Caco-2 (cell line): Measurements from ENCODE around the gene CNTN5. TPM values are rescaled to one million over a fixed set of nuclear protein-coding genes. Genes with fewer than 3 reads are reported as not detected.

ENCODE experiments used
- BruUV-seq: library from RNA; stranded (reverse); fragments of 400-500 nt; replicated peaks from 2 replicates; lab custom pipeline; 2021; lab: Mats Ljungman, UMichigan
- CTCF ChIA-PET: fragments of 300-600 bp; sonication (Branson Sonifier 250); formaldehyde crosslinking; loops from one replicate; lab custom pipeline; 2022; ENCODE audit warnings: antibody characterized with exemption; lab: Charles Lee
- POLR2A ChIA-PET: fragments of 300-600 bp; sonication (Branson Sonifier 250); formaldehyde crosslinking; loops from one replicate; lab custom pipeline; 2022; ENCODE audit warnings: antibody characterized with exemption; lab: Charles Lee
- DNase-seq, 2 experiments: peaks; one replicate each; pipeline versions ENCODE4 v3.0.0 to v3.0.0-alpha.2; 2020 to 2022
- H3K27me3 ChIP-seq: replicated peaks from 2 replicates; pipeline ENCODE4 v1.6.0; 2011; ENCODE audit warnings: low read length; ENCODE audit not compliant: control insufficient read depth, insufficient read depth
- H3K36me3 ChIP-seq: 2 replicates; pipeline ENCODE4 v1.5.1; 2011; ENCODE audit warnings: low read length; ENCODE audit not compliant: control insufficient read depth, insufficient read depth
- H3K4me1 ChIP-seq: fragments of 250-450 bp; sonication (Bioruptor Pico); 2 replicates; pipeline ENCODE4 v1.5.1; 2020; ENCODE audit warnings: mild to moderate bottlenecking
- H3K4me3 ChIP-seq: 2 replicates; pipeline ENCODE4 v1.5.1; 2011; ENCODE audit warnings: low read depth, mild to moderate bottlenecking, control low read depth, low read length
- H3K9me3 ChIP-seq: fragments of 250-450 bp; sonication (Bioruptor Pico); 2 replicates; pipeline ENCODE4 v1.5.1; 2020; ENCODE audit warnings: mild to moderate bottlenecking, moderate library complexity
- H3K27ac Mint-ChIP-seq: one replicate; pipeline ENCODE4 v1.8.0; 2022; ENCODE audit warnings: mixed read lengths; ENCODE audit not compliant: unreplicated experiment
- H3K27me3 Mint-ChIP-seq: one replicate; pipeline ENCODE4 v1.8.0; 2022; ENCODE audit warnings: mixed read lengths; ENCODE audit not compliant: insufficient read depth, unreplicated experiment
- H3K36me3 Mint-ChIP-seq: one replicate; pipeline ENCODE4 v1.8.0; 2022; ENCODE audit warnings: mild to moderate bottlenecking, mixed read lengths; ENCODE audit not compliant: insufficient read depth, unreplicated experiment
- H3K4me1 Mint-ChIP-seq: one replicate; pipeline ENCODE4 v1.8.0; 2022; ENCODE audit warnings: low read depth, mixed read lengths; ENCODE audit not compliant: unreplicated experiment
- H3K4me3 Mint-ChIP-seq: one replicate; pipeline ENCODE4 v1.8.0; 2022; ENCODE audit warnings: mild to moderate bottlenecking, moderate library complexity, mixed read lengths; ENCODE audit not compliant: unreplicated experiment
- H3K9me3 Mint-ChIP-seq: one replicate; pipeline ENCODE4 v1.8.0; 2022; ENCODE audit warnings: mixed read lengths; ENCODE audit not compliant: unreplicated experiment
- CTCF ChIP-seq, 2 experiments: fragments of 200-600 bp in 1 of 2; IDR thresholded peaks; 1 replicate in 1 of 2; 2 replicates in 1 of 2; pipeline versions ENCODE4 v1.5.1 to v1.8.0; 2011 to 2022; ENCODE audit warnings: antibody characterized with exemption in 1 of 2, control low read depth in 1 of 2, inconsistent platforms in 1 of 2, low read depth in 1 of 2, low read length in 1 of 2, mild to moderate bottlenecking in 1 of 2, moderate library complexity in 1 of 2; ENCODE audit not compliant: insufficient read depth in 1 of 2, severe bottlenecking in 1 of 2, unreplicated experiment in 1 of 2
- intact Hi-C: fragments of 100-400 bp; cut with micrococcal nuclease; formaldehyde crosslinking; loops from one replicate; pipeline ENCODE4 v1.10.0; 2022; ENCODE audit not compliant: unreplicated experiment
- total RNA-seq: library from RNA; stranded (reverse); gene quantifications from 2 replicates; pipeline ENCODE4 v1.2.3, GENCODE V29; 2022

CNTN5 gene
- total RNA-seq, 1 experiment from 2014 or later, result 1.00 TPM

- Histone ChIP-seq H3K4me3 (no peak overlapping the region), H3K4me1 (no peaks in the 10 kb centered on the region), H3K36me3 (no peaks in the 10 kb centered on the region), H3K27me3 (no peaks in the 10 kb centered on the region), H3K9me3 (peaks cover 10% of the 10 kb centered on the region)
- DNase-seq, result no peak
- no peak for TF ChIP-seq CTCF (IDR thresholded peaks at IDR 0.05; ENCODE audit: insufficient read depth in 1 of 2, low read depth in 1 of 2, low read length in 1 of 2, severe bottlenecking in 1 of 2, unreplicated experiment in 1 of 2)
- no peak overlapping the region for H3K27ac Mint-ChIP-seq
- H3K4me3 Mint-ChIP-seq, result no peak overlapping the region
- H3K27me3 Mint-ChIP-seq, result peaks cover 2% of the 10 kb centered on the region
- H3K36me3 Mint-ChIP-seq, result no peaks in the 10 kb centered on the region
- intact Hi-C loops, result no loop called here
- POLR2A ChIA-PET, result interaction anchor here (0.6 kb wide), 1 partner anchor 11 kb away, joined by 4 read pairs; no protein-coding TSS in a partner anchor
- H3K9me3 Mint-ChIP-seq, result peaks cover 54% of the 10 kb centered on the region
- no TSS peak for BruUV-seq
- CTCF ChIA-PET, result no interaction called here
- H3K4me1 Mint-ChIP-seq, result no peaks in the 10 kb centered on the region
Measured at GRCh38 chr11:99901175-99901574, 880.4 kb downstream of the CNTN5 start.

GRCh38 chr11:99911116-99911515 lies 890.4 kb downstream of the CNTN5 start:
- Mint-ChIP-seq H3K27me3 (no peaks in the 10 kb centered on the region), H3K36me3 (no peaks in the 10 kb centered on the region), H3K4me3 (no peak overlapping the region), H3K27ac (no peak overlapping the region), H3K9me3 (peaks cover 11% of the 10 kb centered on the region), H3K4me1 (peaks cover 9% of the 10 kb centered on the region)
- no peak for DNase-seq
- H3K9me3 ChIP-seq, result no peaks in the 10 kb centered on the region
- no TSS peak for BruUV-seq
- ChIA-PET CTCF (interaction anchor here (0.5 kb wide), 1 partner anchor 95 kb away, joined by 4 read pairs; no protein-coding TSS in a partner anchor), POLR2A (interaction anchor here (0.5 kb wide), 1 partner anchor 9 kb away, joined by 3 read pairs; no protein-coding TSS in a partner anchor)
- intact Hi-C loops, result no loop called here
- peaks cover 8% of the 10 kb centered on the region for H3K4me1 ChIP-seq
- no peaks in the 10 kb centered on the region for H3K27me3 ChIP-seq
- no peak overlapping the region for H3K4me3 ChIP-seq
- TF ChIP-seq CTCF (IDR thresholded peaks at IDR 0.05; ENCODE audit: insufficient read depth in 1 of 2, low read depth in 1 of 2, low read length in 1 of 2, severe bottlenecking in 1 of 2, unreplicated experiment in 1 of 2), result peak in 1 of 2 experiments; percentile 16
- H3K36me3 ChIP-seq, result no peaks in the 10 kb centered on the region

- no TSS peak for BruUV-seq
- DNase-seq, result peak in 1 of 2 experiments; percentile 15
- Mint-ChIP-seq H3K9me3 (peaks cover 60% of the 10 kb centered on the region), H3K4me1 (peaks cover 16% of the 10 kb centered on the region), H3K27ac (peak overlapping the region; percentile 17), H3K4me3 (no peak overlapping the region), H3K36me3 (no peaks in the 10 kb centered on the region), H3K27me3 (no peaks in the 10 kb centered on the region)
- no peak overlapping the region for H3K4me3 ChIP-seq
- POLR2A ChIA-PET, result no interaction called here
- H3K9me3 ChIP-seq, result peaks cover 34% of the 10 kb centered on the region
- CTCF ChIA-PET, result no interaction called here
- no peak for TF ChIP-seq CTCF (IDR thresholded peaks at IDR 0.05; ENCODE audit: insufficient read depth in 1 of 2, low read depth in 1 of 2, low read length in 1 of 2, severe bottlenecking in 1 of 2, unreplicated experiment in 1 of 2)
- no peaks in the 10 kb centered on the region for H3K36me3 ChIP-seq
- H3K4me1 ChIP-seq, result peaks cover 14% of the 10 kb centered on the region
- H3K27me3 ChIP-seq, result no peaks in the 10 kb centered on the region
- intact Hi-C loops, result loop anchor here (2.0 kb wide), 1 partner anchor 59 kb away; no protein-coding TSS in a partner anchor
Measured at GRCh38 chr11:99916078-99916477, 895.3 kb downstream of the CNTN5 start.
